ENCODE measurements around the gene KCNQ1OT1.
A peak's percentile ranks its signal among the peaks of the same experiment; 100 is the strongest.

KCNQ1OT1 gene

DNA sequence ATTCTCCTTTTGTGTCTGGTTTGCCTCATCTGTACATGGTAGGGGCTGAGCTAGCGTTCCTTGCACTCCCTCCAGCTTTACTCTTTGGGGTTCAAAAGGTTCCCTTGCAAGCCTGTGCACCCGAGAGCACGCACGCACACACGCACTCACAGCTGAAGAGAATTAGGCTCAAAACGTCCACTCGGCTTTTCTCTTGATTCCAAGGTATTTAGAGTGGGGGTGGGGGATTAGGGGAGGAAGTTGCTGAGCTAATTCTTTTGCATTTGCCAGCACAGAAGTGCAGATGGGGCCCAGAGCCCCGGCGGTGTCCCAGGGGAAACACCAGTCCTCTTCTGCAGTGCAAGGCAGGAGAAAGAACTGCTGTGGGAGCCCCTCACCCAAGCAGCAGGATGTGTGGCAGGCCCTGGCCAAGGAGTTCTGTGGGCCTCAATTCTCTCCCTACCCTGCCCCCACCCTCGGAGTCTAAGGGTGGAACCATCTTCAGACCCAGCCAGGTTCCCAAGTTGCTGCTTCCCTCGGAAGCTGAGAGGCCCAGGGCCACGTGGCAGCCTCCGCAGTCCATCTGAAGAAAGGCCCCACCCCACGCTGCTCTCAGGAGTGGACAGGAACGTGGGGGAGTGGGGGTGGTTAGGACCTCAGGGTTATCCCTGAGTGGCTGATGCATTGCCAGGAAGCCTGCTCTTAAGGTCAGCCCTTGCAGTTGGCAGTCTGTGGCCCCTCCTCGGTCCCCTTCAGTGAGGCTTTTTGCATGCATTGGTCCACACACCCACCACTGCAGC lies 3.8 kb upstream of the KCNQ1OT1 start:
- DNase-seq (ENCODE audit: low read depth in 4 of 4, low spot score in 1 of 4): no peak

DNA sequence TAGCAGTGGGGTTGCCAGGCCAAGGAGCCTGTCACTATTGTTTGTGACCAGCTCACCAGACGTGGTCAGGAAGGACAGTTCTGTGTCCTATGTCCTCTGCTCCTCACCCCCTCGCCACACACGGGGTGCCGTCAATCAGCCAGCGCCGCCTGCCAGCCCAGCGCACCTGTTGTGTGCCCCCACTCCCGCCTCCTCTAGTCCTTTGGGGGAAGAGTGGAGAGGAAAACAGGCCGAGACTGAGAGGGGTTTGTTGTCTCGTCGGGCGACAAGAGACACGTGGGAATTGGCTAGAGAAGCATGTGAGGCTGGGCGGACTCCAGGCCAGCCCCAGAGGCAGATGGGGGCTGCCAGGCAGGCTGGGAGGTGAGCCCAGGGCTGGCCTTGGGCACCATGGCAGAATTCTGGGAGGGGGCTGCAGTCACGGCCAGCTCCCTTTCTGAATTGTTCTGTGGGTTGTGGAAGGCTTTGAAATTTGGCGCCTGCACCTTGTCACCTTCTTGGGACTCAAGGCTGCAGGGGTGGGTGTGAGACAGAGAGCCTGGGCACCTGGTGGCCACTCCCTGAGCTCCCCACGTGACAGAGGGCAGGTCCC lies 3.1 kb upstream of the KCNQ1OT1 start:
- no peak for DNase-seq (ENCODE audit: low read depth in 4 of 4, low spot score in 1 of 4)

DNA sequence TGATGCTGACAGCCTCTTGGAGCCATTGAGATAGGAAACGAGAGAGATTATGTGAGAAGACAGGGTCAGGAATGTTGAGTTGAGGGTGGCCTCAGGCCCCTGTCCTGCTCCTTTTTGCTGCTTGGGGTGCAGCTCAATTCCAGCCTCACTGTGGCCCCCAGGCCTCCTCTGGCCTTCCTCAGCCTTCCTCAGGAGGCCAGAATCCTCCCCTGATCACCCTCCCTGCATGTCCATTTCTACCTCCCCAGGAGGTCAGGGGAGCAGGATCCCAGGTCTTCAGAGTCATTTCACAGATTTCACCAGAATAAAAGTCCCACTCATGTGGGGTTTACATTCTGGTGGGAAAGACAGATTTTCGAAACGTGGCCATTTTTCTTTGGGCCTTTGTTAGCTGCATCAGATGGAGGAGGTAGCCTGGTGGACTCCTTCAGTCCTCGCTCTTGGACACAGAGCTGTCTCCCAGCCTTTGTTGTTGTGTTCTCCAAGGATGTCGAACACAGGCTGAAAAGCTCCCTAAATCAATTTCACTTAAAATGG lies 2.2 kb upstream of the KCNQ1OT1 start:
- DNase-seq (ENCODE audit: low read depth in 4 of 4, low spot score in 1 of 4): no peak

DNA sequence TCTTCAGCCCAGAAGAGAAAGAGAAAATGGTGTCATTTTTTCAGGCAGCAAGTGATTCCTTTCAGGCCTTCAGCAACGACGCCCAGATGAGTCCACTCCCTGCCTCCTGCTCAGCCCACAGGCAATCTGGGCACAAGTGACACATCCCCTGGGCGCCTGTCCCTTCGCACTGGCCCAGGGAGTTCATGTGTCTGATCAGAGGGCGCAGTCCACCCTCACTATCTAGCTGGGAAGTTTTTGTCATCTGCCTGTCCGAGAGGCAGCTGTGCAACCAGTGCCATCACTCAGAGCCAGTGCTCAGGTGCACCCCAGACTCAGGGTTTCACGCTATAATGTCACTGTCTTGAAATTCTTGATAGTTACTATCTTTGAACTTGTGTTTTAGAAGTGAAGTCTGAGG lies 1.4 kb upstream of the KCNQ1OT1 start:
- no peak for DNase-seq (ENCODE audit: low read depth in 4 of 4, low spot score in 1 of 4)

DNA sequence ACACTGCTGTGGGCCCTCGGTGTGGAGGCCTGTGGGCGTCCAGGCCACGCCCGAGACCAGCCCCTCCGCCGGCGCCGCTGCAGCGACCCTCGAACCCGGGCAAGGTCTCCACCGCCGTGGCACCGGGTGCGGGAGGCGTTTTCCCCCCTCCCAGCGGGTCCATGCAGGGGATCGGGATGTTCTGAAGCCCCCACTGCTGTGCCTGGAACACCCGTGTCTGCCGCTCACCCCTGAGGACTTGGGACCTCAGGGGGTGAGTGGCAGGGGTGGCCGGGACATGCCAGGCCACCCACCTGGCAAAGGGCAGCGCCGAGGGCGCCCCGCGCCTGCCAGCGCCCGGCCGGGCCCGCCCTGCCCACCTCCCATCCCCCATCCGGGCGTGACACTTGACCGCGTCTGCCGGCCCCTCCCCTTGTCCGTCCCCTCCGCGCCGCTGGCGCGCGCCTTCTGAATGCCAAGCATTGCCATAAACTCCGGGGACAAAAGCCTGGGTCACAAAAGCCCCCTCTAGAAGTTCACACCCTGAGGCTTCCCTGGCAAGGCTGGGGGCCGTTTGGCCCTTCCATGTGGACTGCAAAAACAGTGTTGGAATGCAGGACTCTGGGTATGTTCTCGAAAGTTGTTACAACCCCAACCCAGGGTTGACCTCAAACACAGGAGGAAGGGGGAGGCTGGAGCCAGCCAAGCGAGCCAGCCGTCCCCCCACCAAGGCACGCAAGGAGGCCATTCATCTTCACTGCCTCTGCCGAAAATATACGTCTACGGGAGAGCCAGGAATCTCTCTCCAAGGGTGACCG lies 819 bp upstream of the KCNQ1OT1 start:
- peak in 2 of 4 experiments; percentile 9 to 43 for DNase-seq (ENCODE audit: low read depth in 4 of 4, low spot score in 1 of 4)

DNA sequence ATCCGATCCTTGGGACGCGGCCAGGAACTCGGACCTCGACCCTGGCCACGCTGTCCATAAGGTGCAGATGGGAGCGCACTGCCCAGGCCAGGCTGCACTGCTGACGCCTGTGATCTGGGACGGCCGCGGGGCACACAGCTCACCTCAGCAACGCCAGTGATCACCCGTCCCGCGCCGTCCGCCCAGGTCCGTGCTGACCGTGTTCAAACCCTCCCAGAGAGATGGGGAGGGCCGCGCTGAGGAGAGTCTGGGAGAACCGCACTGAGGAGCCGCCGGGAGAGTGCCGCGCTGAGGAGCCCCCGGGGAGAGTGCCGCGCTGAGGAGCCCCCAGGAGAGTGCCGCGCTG lies 636 bp downstream of the KCNQ1OT1 start:
- DNase-seq (ENCODE audit: low read depth in 4 of 4, low spot score in 1 of 4): no peak

DNA sequence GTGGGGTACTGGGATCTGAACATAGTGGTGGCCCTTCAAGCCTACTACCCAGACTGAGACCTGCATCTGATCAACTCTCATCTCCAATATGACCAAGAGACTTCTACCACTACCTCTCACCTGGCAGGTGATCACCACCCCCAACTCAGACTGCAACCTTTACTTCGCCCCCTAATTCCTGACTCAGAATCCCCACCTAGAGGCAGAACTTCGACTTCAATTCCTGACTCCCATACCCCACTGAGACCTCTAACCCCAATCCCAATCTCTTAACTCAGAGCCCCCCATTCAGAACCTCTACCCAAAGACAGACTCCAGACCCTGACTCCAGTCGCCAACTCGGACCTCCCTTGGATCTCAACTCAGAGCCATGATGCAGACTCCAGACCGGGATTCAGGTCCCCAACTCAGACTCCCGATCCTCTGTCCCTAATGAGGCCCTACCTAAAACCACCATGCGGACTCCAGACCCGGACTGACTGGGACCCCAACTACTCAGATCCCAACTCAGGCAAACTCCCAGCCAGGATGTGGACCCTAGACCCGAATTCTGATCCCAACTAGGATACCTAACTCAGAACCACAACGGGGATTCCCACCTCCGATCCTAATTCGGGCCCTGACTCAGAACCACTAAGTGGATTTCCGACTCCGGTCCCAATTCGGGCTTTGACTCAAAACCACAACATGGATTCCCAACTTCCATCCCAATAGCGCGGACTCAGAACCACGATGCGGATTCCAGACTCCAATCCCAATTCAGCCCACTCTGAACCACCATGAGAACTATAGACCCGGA lies 1.2 kb downstream of the KCNQ1OT1 start:
- no peak for DNase-seq (ENCODE audit: low read depth in 4 of 4, low spot score in 1 of 4)

DNA sequence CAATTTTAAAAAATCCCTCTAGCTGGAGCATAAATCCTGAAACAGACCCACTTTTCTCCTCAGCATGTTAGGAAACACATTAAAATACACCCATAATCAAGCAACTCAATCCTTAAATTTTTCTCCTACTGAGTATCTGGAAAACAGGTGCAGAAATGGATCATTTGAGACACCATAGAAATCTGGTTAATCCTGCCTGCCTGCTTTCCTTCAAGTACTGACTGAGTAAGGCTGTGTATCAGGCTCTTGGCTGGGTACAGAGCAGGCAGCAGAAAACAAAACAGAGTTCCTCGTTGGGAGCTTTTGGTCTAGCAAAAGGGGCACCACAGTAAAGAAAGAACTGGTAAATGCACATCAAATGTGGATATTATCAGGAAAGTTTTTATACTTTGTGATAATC lies 1.9 kb downstream of the KCNQ1OT1 start:
- no peak for DNase-seq (ENCODE audit: low read depth in 4 of 4, low spot score in 1 of 4)

DNA sequence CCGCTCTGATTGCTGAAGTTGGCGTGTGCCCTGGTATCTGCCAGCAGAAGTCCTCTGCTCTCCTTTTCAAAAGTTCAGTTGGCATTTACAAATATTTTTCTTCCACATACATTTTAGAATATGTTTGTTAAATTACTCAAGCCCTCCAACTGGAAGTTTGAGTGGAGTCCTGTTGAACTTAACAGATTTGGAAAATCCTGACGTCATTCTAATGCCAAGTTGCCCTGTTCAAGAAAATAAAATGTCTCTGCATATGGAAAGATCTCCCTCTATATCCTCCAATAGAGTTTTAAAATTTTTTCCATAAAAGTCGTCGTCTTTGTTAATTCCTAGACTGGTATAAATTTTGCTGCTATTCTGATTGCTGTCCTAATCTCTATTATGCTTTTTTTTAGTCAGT lies 3.3 kb downstream of the KCNQ1OT1 start:
- DNase-seq (ENCODE audit: low read depth in 4 of 4, low spot score in 1 of 4): no peak

DNA sequence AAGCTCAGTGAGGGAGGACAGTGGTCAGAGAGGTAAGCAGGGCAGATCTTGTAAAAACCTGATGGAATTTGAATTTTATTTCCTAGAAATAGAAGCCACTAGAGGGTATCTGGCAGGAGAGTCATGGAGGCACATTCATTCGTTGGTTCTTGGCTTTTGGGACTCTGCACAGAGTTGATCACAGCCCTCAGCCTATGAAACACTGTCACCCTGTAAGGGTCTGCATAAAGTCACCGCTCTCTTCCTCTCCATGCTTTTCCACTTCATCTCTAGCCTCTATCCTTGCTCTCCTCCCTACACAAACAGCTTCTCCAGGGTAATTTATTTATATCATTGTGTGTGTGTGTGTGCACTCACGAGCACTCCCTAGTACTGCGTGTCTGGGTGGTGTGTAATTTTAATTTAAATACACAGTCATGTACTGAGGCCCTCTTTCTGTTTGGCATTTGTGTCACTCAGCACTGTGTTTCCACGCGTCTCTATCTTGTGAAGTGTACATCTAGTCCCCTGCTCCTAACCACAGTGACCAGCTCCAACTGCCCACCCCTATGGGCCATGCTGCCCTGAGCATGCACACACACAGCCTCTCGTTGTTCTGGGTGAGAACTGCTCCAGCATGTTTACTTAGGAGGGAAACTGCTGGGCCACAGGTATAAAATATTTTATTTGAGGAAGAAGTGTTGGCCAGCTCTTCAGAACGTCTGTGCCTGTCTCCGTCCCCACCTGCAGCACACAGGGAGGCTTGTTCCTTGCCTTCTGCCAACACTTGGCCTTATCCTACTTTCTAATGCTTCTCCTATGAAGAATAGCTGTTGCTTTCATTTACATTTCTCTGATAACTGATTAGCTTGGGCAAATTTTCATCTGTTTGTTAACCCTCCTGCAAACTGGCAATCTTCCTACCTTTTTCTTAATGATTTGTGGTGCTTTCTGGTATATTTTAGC lies 4.5 kb downstream of the KCNQ1OT1 start:
- DNase-seq (ENCODE audit: low read depth in 4 of 4, low spot score in 1 of 4): no peak

DNA sequence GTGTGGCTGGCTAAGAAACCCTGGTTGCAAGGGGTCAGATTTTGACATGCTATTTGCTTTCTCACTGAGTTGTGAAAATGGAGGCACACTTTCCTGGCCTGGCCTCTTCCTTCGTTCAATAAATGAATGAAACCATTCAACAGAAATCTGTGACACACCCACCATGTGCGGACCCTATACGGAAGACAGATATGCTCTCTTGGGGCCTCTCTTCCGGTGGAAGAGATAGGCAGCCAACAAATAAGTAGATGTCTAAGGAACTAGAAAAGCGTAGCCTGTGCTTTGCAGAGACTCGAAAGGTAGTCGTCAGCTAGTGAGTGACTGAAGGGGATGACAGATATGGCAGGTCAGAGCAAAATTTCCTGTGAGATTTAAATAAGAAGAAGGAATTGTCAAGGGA lies 5.3 kb downstream of the KCNQ1OT1 start:
- DNase-seq (ENCODE audit: low read depth in 4 of 4, low spot score in 1 of 4): no peak

DNA sequence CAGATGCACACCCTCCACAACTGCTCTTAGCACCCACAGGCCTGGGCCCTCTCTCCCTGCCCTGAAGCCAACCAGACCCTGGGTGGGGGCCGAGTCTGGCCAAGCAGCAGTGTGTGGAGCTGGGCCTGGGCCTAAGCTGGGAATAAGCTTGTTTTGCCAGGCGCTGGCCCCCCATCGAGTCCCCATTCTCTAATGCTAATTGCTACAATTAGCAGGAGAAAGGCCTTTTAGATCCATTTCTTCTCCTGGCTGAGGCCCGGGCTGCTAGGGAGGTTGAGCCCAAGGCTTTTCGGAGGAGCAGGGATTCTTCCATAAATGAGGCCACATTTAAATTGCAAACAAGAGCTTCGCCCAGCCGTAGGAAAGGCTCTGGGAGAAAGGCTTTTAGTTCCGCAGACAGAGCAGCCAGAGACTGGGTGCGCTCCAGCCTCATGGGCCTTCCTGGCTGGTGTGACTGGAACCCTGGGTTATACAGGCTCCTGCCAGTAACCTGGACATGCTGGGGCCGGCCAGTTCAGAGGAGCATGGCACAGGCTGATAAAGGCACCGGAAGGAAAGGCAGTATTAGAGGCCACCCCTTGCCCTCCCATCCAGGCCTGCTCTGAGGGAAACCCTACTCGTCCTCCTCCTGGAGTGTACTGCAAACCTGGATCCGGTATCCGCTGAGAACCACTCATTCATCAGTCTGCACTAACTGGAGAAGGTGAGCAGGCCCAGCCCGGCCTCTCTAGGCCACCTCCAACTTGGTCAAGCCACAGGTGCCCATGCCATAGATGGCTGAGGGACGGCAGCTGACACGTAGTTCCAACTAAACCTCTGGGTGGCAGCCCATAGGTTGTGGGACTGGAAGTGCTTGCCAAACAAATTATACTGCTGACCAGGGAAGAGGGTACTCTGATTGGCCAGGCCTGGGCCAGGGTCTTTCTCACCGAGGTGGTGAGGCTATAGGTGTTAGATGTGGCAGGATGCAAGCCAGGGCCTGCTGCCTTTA lies 6.2 kb downstream of the KCNQ1OT1 start:
- DNase-seq (ENCODE audit: low read depth in 4 of 4, low spot score in 1 of 4): no peak

DNA sequence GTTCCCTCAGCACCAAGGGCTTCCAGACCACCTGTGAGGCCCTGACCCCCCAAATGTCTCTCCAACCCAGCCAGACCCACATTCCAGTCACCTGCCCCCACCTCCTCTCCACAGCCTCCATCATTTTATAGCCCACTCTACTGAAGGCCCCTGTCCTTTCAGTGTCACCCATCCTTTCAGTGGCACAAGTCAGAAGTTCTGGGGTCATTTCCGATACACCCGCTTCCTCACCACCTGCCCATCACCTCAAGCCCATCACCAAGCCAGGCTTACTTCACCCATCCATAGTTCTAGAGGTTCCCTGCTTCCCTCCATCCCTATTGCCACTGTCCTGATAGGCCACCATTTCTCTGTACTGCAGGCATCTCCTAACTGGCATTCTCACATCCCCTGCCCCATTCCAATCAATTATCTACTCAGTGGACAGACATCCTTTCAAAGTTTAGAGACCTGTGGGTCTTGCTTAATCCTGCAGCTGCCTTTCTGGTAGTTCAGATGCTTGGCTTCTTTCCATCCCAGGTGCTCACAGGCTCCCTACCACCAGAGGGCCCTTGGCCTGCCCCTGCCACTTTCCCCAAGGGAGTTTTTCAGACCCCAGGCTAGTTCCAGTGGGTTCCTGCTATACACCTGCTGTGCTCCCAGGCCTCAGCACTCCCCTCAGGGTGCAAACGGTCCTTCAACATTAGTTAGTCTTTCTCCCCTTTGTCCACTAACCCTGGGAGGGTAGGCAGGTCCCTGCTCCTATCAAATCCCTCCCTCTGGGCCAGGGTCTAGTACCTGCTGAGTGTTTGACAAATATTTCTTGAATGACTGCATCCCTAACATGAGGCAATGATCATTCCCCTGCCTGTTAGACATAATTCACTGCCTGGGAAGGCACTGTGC lies 7.6 kb downstream of the KCNQ1OT1 start:
- no peak for DNase-seq (ENCODE audit: low read depth in 4 of 4, low spot score in 1 of 4)

DNA sequence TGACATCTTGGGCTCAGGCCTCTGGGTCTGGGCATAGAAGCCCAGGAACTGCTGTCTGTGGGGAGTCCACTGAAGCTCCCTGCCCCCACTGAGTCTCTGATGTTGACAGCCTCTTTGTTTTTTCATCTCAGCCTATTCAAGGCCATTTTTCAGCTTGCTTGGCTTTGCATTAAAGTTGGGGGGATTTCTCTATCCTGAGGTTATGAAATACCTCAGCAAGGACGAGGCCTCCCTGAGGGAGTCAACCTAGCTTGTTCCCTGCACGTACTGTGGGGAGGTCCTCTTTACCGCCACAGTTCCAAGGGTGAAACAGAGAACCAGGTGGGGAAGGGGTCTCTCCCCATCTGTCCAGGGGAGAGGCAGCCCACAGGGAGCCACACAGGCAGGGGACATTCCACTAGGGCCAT lies 8.4 kb downstream of the KCNQ1OT1 start:
- DNase-seq (ENCODE audit: low read depth in 4 of 4, low spot score in 1 of 4): no peak

DNA sequence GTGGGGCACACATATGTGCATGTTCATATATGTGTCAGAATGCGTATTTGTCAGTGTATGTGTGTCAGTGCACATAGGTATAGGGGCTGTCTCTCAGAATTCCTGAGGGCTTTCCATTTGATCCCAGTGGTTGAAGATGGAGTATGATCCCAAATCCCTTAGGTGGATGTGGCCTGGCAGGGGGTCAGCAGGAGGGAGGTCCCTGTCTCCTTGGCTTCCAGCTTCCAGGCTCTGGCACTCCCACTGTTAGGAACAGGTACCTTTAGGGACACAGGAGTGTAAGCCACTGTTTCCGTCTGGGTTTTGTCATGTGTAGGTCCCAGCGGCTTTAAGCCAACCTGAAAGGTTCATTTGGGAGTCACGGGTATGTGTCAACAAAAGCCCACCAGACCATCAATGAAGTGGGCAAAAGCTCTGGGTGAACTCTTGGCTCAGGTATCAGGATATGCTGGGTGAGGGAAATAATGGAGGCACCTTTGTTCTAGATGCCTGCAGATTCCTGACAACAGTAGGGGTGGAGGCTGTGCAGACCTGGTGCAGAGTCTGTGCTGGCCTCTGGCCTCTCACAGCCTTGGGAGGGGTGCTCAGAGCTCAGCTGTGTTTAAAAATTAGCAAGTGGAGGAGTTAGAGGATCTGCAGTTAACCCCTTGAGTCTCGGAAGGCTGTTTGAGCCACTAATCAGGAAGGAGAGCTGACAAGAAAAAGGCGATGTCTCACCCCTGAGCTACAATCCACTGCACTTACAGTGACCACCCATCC lies 9.0 kb downstream of the KCNQ1OT1 start:
- no peak for DNase-seq (ENCODE audit: low read depth in 4 of 4, low spot score in 1 of 4)

DNA sequence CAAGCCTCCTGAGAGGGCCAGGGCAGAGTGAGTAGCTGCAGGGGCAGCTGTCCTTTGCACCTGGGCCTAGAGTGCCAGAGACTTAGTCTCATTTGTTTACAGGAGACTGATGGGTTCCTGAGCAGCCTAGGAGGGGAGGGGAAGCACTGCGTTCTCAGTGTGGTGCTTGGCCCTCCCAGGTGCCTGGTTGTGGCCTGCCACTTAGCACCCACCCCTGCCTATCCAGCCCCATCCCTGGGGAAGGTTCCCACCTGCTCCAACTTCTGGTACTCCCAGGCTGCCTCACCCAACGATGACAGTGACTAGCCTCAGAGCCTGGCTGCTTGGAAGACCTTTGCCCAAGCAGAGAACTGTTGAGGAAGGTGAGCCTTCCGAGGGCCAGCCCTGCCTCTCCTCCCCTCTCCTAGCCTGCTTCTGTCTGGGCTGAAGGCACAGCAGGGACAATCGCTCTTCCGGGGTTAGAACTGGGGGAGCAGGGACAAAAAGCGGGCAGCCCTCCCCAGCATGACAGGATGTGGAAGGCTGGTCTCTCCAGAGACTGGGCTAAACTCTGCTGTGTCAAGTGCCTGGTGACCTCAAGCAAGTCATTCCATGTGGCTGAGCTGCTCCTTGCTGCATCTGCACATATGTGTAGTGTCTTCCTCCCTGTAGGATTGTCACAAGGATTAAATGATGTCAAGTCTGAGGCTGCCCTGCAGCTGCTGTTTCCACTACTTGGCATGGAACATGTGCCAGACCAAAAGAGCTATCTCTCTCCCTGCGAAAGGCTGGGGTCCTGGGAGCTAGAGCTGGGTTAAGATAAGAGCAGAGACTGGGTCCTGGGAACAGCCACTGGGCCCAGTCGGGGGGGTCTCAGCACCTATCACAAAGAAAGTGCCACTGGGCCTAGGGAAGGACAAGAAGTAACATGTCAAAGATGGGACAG lies 9.9 kb downstream of the KCNQ1OT1 start:
- DNase-seq (ENCODE audit: low read depth in 4 of 4, low spot score in 1 of 4): no peak

All from stimulated activated CD4-positive, alpha-beta T cell treated with anti-CD3 and anti-CD28 coated beads, Interleukin-1b, Interleukin-23, amount 100 ng/mL, for 24 hours (primary cell).